Mucosa of rectum (tissue), 2 donors: ENCODE data around the gene SUSD4.

Experiments used
- H3K27ac ChIP-seq, 2 donors: one replicate each; pipeline ENCODE4 v1.7.0; 2013; ENCODE audit warnings: inconsistent platforms in 2 of 2, low read depth in 2 of 2, low read length in 2 of 2
- H3K27me3 ChIP-seq, 2 donors: one replicate each; pipeline ENCODE4 v1.7.0; 2013; ENCODE audit warnings: low read length in 2 of 2; ENCODE audit not compliant: control insufficient read depth in 2 of 2, insufficient read depth in 2 of 2
- H3K36me3 ChIP-seq, 2 donors: one replicate each; pipeline ENCODE4 v1.7.0; 2013; ENCODE audit warnings: low read length in 2 of 2; ENCODE audit not compliant: control insufficient read depth in 2 of 2, insufficient read depth in 2 of 2
- H3K4me1 ChIP-seq, 2 donors: one replicate each; pipeline ENCODE4 v1.7.0; 2013; ENCODE audit warnings: low read length in 2 of 2, mild to moderate bottlenecking in 1 of 2; ENCODE audit not compliant: control insufficient read depth in 2 of 2, insufficient read depth in 2 of 2
- H3K4me3 ChIP-seq, 2 donors: one replicate each; pipeline ENCODE4 v1.7.0; 2013; ENCODE audit warnings: low read length in 2 of 2
- H3K9ac ChIP-seq, 2 donors: one replicate each; pipeline ENCODE4 v1.7.0; 2013; ENCODE audit warnings: low read length in 2 of 2, low read depth in 1 of 2, mild to moderate bottlenecking in 1 of 2
- H3K9me3 ChIP-seq, 2 donors: one replicate each; pipeline ENCODE4 v1.7.0; 2013; ENCODE audit warnings: low read length in 2 of 2; ENCODE audit not compliant: control insufficient read depth in 2 of 2
- donor health status: healthy.
- donor health status: Normal muscosa, but diverticular disease.

The SUSD4 gene, protein sequence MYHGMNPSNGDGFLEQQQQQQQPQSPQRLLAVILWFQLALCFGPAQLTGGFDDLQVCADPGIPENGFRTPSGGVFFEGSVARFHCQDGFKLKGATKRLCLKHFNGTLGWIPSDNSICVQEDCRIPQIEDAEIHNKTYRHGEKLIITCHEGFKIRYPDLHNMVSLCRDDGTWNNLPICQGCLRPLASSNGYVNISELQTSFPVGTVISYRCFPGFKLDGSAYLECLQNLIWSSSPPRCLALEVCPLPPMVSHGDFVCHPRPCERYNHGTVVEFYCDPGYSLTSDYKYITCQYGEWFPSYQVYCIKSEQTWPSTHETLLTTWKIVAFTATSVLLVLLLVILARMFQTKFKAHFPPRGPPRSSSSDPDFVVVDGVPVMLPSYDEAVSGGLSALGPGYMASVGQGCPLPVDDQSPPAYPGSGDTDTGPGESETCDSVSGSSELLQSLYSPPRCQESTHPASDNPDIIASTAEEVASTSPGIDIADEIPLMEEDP

DNA sequence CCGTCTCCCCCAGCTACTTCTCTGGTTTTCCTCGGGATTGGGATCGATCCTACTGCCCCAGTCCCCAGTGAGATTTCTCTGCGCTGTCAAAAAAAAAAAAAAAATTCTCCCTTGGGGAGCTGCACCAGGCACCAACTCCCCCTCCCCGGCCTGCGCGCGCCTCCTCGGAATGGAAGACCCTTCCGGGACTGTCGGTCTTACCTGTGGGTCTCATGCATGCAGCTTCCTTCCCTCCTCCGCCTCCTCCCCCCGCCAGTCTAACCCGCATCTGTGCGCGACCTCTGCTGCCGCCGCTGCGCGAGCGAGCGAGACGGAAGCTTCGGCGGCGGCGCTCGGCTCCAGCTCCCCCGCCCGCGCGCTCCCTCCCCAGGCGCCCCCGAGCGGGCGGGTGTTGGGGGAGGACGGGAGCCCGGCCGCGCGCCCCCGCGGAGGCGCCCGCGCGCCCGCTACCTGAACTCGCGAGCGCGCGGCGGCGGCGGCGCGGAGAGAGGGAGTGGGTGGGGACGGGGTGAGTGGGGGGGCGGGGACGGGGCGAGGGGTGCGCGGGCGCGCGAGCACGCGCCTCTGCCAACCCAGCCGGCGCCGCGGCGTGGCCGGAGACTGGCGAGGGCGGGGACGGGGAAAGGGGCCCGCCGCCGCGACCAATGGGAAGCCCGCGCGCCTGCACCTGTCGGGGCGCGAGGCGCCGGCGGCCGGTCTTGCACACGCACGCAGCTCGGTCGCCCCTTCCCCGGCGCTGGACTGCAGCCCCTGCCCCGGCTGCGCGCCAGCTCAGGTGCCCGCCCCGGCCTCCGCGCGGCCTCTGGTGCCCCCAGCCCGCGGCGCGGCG, at the start of gene SUSD4:
TSS of gene SUSD4 (minus strand) at position 321 of the 829 bp plus-strand sequence. CDS start 751 bp downstream, outside the sequence.
- Histone ChIP-seq H3K27ac (no peak within 1 kb of the TSS), H3K4me3 (peak within 1 kb of the TSS; percentile 52 to 65), H3K9me3 (no peaks in the 10 kb centered on the region), H3K27me3 (peaks cover 24 to 32% of the 10 kb centered on the region in 2 donors), H3K9ac (peak within 1 kb of the TSS in 1 of 2 donors; percentile 28), H3K36me3 (no peaks in the 10 kb centered on the region), H3K4me1 (peaks cover 0 to 6% of the 10 kb centered on the region in 2 donors)

DNA sequence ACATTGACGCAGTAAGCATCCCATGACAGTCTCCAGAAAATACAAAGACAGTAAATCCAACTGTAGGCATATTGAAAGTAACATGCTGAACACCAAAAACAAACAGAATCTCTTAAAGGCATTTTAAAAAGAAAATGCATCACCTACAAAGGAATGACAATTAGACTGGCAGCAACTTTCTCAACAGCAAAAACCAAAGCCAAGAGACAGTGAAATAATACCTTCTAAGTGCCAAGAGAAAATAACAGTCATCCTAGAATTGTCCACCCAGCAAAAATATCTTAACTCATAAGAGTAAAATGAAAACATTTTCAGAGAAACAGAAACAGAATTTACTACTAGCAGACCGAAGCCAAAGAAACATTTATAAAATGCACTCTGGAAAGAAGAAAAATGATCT, 49.2 kb upstream of the SUSD4 start:
- H3K36me3 ChIP-seq = no peaks in the 10 kb centered on the region
- no peaks in the 10 kb centered on the region for H3K9me3 ChIP-seq

DNA sequence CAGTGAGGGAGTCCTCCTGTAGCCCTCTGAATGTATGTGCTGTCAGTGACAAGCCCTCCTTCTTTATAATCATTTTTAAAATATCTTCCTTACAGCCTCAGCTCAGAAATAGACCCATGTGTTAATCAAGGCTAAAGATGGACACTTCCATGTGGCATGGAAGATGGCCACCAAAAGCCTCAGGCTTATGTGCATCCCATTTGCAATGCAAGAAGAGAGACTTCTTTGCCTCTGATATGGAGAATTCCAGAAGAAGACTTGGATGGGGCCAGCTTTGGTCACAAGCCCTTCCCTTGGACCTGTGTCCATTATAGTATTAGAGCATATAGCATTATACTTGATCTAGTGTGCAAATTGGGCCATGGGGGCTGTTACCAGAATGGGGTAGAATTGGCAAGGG, 47.7 kb upstream of the SUSD4 start:
- Histone ChIP-seq H3K27ac (no peak overlapping the region), H3K9ac (no peak overlapping the region), H3K9me3 (no peaks in the 10 kb centered on the region), H3K4me1 (no peaks in the 10 kb centered on the region), H3K27me3 (no peaks in the 10 kb centered on the region), H3K36me3 (no peaks in the 10 kb centered on the region), H3K4me3 (no peak overlapping the region)

More for the DNA sequence above, 49.2 kb upstream of the SUSD4 start:
- H3K4me3 ChIP-seq = no peak overlapping the region
- H3K27me3 ChIP-seq = no peaks in the 10 kb centered on the region
- no peak overlapping the region for H3K9ac ChIP-seq
- no peak overlapping the region for H3K27ac ChIP-seq
- no peaks in the 10 kb centered on the region for H3K4me1 ChIP-seq

DNA sequence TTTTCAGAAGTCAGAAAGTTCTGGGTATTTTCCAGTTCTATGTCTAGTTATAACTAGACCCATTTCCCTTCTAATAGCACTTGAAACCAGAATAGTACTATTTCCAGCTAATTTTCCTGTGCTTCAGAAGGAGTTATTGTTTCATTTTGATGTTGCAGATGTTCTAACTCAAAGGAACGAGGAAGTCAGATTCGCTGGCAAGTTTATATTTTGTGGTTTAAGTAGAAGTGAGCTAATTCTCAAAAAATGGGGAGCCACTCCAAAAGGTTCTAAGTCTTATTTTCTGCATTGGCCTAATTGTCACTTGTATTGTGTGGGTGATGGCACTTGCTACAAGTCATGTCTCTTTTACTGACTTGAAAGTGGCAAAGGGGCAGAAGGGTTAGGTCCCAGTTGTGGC, 47.3 kb upstream of the SUSD4 start:
- H3K4me3 ChIP-seq = no peak overlapping the region
- no peaks in the 10 kb centered on the region for H3K9me3 ChIP-seq
- H3K27me3 ChIP-seq = no peaks in the 10 kb centered on the region
- no peaks in the 10 kb centered on the region for H3K4me1 ChIP-seq
- H3K27ac ChIP-seq = no peak overlapping the region
- H3K36me3 ChIP-seq = no peaks in the 10 kb centered on the region
- no peak overlapping the region for H3K9ac ChIP-seq

DNA sequence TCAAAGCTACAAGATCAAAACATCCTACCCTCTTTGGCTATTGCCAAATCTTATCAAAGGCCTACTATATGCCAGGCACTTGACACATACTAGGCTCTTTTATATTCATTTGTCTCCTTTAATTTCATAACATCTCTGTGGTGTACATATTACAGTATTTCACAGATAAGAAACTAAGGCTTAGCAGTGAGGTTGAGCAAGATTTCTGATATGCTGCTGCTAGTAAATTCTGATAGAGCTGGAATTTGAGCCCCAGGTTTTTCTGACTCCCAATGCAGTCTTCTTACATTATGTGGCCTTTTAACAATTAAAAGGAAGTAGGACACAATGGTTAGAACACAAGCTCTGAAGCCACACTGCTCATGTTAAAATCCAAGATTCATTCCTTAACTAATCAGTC, 46.1 kb upstream of the SUSD4 start:
- no peaks in the 10 kb centered on the region for H3K9me3 ChIP-seq

DNA sequence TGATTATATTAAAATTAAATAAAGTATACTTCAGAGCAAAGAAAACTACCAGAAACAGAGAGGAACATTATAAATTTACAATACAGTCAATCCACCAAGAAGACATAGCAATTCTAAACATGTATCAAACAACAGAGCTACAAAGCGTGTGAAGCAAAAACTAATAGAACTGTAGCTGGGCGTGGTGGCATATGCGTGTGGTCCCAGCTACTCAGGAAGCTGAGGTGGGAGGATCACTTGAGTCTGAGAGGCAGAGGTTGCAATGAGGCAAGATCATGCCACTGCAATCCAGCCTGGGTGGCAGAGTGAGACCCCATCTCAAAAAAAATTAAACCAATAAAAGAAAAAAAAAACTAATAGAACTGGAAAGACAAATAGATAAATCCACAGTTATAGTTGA, 41.5 kb upstream of the SUSD4 start:
- Histone ChIP-seq H3K36me3 (no peaks in the 10 kb centered on the region), H3K4me1 (no peaks in the 10 kb centered on the region), H3K27me3 (no peaks in the 10 kb centered on the region), H3K4me3 (no peak overlapping the region), H3K9ac (no peak overlapping the region), H3K9me3 (no peaks in the 10 kb centered on the region), H3K27ac (no peak overlapping the region)

More for the DNA sequence above, 46.1 kb upstream of the SUSD4 start:
- Histone ChIP-seq H3K4me3 (no peak overlapping the region), H3K4me1 (no peaks in the 10 kb centered on the region), H3K27ac (no peak overlapping the region), H3K36me3 (no peaks in the 10 kb centered on the region), H3K9ac (no peak overlapping the region), H3K27me3 (no peaks in the 10 kb centered on the region)

DNA sequence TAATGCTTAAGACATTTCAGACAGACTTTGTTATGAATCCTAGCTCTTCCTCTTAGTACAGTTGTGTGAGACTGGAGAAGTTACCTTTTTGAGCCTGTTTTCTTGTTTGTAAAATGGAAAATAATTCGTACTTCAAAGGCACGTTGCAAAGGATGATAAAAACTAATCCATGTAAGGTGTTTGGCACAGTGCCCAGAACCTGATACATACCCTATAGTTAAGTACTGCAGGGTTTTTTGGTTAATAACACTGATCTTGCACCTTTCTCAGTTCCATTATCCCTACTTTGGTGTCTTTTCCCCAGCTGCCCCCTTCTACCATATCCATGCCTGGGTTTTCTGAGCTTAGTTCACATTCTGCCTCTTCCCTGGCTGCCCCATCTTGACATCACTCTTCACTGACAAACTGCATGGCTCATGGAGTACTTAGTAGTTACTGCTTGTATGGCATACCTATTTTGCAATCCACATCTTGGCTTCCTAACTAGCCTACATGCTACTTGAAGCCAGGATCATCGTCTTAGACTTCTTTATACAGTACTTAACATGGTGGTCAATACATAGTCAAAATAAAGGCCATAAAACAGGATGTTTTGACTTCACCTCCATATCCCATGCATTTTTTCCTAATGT, 39.3 kb upstream of the SUSD4 start:
- H3K4me3 ChIP-seq = no peak overlapping the region
- H3K27ac ChIP-seq = no peak overlapping the region
- no peaks in the 10 kb centered on the region for H3K27me3 ChIP-seq
- H3K9ac ChIP-seq = no peak overlapping the region
- no peaks in the 10 kb centered on the region for H3K36me3 ChIP-seq
- H3K9me3 ChIP-seq = no peaks in the 10 kb centered on the region
- no peaks in the 10 kb centered on the region for H3K4me1 ChIP-seq

DNA sequence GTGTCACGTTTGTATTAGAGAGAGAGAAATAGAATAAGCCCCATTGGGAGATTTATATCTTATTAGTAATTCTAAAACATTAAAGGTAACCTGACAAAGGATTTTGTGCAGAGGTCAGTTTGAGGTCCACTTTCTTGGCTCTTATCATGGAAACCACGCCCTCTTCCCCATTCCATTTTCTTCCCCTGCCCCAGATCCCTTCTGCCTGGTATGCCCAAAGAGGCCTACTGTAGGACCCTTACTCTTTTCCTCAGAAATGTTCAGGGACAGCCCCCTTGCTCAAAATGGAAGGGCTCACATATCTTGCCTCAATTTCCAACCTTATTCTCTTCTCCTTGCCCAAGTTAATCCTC, 38.8 kb upstream of the SUSD4 start:
- no peak overlapping the region for H3K9ac ChIP-seq
- no peaks in the 10 kb centered on the region for H3K36me3 ChIP-seq
- no peaks in the 10 kb centered on the region for H3K9me3 ChIP-seq
- H3K4me3 ChIP-seq = no peak overlapping the region
- H3K4me1 ChIP-seq = no peaks in the 10 kb centered on the region
- no peaks in the 10 kb centered on the region for H3K27me3 ChIP-seq
- H3K27ac ChIP-seq = no peak overlapping the region

DNA sequence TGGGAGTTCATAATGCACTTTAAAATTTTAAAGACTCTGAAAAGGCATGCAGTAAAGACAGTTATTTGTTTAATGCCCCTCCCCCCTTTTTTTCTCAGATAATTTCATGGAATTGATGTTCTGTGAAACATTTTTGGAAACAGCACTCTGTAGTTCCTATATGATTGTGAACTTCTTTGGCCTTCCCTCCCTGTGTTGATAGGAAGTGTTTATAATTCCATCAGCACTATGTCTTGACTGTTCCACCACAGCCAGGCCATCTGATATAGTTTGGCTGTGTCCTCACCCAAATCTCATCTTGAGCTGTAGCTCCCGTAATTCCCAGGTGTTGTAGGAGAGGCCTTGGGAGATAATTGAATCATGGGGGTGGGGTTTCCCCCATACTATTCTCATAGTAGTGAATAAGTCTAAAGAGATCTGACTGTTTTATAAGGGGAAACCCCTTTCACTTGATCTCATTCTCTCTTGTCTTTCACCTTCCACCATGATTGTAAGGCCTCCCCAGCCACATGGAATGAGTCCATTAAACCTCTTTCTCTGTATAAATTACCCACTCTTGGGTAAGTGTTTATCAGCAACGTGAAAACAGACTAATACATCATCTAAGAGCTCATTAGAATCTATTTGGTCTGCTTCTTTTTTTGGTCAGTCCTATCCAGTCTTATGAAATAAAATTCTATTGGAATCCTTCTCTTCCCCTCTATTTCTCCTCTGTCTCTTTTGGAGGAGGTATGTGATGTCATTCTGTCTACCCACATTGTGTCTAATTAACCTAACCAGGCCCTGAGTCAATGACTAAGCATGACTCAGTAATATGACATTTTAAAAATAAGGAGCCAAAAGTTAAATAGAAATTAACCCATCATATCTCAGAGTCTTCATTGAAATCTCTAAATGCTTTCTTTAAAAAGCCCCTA, 38.2 kb upstream of the SUSD4 start:
- no peaks in the 10 kb centered on the region for H3K4me1 ChIP-seq
- H3K36me3 ChIP-seq = no peaks in the 10 kb centered on the region
- no peaks in the 10 kb centered on the region for H3K27me3 ChIP-seq
- no peaks in the 10 kb centered on the region for H3K9me3 ChIP-seq
- no peak overlapping the region for H3K4me3 ChIP-seq
- no peak overlapping the region for H3K9ac ChIP-seq
- H3K27ac ChIP-seq = no peak overlapping the region
